Activated T-cell treated with anti-CD3 and anti-CD28 coated beads for 4 hours (primary cell): ENCODE results near the gene FHDC1.
"Not testable (repeated sequence)": the region's sequence is repeated elsewhere in the genome, so short reads cannot be mapped to it uniquely, and the experiment has no call there.

Experiments used
- DNase-seq: peaks from one replicate; pipeline ENCODE4 v3.0.0-alpha.2; 2020

The FHDC1 gene, protein sequence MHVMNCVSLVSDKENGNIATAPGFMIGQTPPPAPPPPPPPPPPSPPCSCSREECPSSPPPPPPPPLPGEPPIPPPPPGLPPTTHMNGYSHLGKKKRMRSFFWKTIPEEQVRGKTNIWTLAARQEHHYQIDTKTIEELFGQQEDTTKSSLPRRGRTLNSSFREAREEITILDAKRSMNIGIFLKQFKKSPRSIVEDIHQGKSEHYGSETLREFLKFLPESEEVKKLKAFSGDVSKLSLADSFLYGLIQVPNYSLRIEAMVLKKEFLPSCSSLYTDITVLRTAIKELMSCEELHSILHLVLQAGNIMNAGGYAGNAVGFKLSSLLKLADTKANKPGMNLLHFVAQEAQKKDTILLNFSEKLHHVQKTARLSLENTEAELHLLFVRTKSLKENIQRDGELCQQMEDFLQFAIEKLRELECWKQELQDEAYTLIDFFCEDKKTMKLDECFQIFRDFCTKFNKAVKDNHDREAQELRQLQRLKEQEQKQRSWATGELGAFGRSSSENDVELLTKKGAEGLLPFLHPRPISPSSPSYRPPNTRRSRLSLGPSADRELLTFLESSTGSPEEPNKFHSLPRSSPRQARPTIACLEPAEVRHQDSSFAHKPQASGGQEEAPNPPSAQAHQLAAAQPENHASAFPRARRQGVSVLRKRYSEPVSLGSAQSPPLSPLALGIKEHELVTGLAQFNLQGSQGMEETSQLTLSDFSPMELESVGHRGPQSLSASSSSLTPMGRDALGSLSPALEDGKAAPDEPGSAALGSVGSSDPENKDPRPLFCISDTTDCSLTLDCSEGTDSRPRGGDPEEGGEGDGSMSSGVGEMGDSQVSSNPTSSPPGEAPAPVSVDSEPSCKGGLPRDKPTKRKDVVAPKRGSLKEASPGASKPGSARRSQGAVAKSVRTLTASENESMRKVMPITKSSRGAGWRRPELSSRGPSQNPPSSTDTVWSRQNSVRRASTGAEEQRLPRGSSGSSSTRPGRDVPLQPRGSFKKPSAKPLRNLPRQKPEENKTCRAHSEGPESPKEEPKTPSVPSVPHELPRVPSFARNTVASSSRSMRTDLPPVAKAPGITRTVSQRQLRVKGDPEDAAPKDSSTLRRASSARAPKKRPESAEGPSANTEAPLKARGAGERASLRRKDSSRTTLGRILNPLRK

GRCh38 chr4:152935631-152936445 lies at the start of gene FHDC1:
TSS of gene FHDC1 (plus strand) at chr4:152936323. CDS start at chr4:152943058, 6,735 bp downstream.
- DNase-seq: no peak

DNA sequence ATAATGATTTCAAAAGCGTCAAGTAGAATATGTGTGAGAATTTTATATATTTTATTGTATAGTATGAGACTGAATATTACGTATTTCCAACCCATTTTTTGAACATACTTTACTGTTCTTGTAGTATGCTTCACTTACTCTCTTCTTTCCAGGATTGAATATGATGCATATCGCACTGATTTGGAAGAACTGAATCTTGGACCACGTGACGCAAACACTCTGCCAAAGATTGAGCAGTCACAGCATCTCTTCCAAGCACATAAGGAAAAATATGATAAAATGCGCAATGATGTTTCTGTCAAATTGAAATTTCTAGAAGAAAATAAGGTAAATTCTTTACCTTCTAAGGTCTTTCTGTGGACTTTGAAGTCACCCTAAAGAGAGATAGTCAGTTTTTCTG lies 48.1 kb upstream of the FHDC1 start:
- no peak for DNase-seq

DNA sequence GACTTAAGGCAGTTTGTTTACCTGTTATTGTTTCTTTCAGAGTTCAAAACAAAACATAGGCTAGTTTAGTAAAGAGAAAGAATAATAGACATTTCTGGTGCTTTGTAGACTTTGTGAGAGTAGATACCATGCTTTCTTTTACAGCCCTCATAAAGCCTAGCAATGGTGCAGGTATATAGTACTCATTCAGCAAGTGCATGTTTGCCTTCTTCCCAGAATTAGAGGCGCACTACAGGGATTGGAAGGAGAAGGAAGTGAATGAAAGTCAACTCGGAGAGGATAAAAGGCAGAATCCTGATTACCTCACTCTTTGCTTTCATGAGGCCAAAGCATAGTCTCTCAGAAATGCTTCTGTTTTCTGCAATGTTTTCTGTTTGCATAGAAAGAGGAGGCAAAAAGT lies 43.1 kb upstream of the FHDC1 start:
- no peak for DNase-seq

GRCh38 chr4:152894673-152895072 lies 41.5 kb upstream of the FHDC1 start:
- no peak for DNase-seq

- no peak for DNase-seq
Measured at GRCh38 chr4:152896811-152897210, 39.3 kb upstream of the FHDC1 start.

GRCh38 chr4:152898133-152898532 lies 38.0 kb upstream of the FHDC1 start:
- DNase-seq: not testable (repeated sequence)

- DNase-seq: no peak
Measured at GRCh38 chr4:152898606-152899005, 37.5 kb upstream of the FHDC1 start.

GRCh38 chr4:152900395-152900794 lies 35.7 kb upstream of the FHDC1 start:
- no peak for DNase-seq

GRCh38 chr4:152901205-152901604 lies 34.9 kb upstream of the FHDC1 start:
- no peak for DNase-seq

- DNase-seq: no peak
Measured at GRCh38 chr4:152903658-152904057, 32.5 kb upstream of the FHDC1 start.

DNA sequence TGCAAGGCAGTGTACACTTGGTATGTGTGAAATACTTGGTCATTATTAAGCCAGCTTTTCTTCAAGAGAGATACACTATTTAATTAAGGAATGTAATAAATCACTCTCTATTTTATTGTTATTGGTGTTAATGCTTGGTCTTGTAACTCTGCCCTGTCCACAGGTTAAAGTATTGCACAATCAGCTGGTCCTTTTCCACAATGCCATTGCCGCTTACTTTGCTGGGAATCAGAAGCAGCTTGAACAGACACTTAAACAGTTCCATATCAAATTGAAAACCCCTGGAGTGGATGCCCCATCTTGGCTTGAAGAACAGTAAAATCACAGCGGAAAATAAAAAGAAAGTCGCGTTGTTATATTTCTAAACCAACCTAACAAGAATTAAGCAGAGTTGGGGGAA lies 26.2 kb upstream of the FHDC1 start:
- DNase-seq: no peak

- DNase-seq: no peak
Measured at GRCh38 chr4:152910521-152910920, 25.6 kb upstream of the FHDC1 start.

DNA sequence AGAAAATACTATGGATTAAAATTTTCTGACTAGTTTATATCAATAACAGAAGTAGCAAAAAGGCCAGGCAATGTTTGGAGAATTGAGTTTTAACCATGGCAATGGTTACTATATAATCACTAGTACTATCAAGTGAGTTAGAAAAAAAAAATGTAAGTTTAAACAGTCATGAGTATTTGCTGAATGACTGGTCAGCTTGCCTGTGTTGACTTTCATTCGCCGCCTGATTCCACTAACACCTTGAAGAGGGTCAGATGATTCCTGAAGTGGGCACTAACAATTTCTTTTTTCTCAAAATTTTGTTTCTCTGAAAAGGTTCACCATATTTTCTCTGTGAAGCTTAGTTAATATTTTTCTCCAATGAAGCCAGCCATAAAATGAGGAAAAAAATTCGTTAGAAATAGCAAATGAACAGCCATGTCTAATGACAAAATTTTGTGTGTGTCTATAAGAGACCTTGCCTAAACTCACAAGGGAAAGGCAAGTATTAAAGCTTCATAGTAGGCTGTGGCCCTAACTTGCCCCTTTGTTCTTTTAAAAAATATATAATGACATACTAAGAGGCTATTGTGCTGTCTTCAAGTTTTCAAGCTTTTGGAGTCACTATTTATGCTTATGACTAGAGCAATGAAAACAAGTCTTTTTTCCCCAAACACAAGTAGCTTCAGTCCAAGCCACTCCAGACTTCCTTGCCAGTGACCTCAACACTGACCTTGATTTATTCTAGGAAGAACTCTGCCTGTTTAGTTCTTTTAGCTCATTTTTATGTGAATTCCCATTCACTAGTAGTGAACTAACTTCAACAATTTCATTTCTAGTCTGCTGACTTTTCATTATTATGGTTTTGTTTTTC lies 18.4 kb upstream of the FHDC1 start:
- DNase-seq: no peak

DNA sequence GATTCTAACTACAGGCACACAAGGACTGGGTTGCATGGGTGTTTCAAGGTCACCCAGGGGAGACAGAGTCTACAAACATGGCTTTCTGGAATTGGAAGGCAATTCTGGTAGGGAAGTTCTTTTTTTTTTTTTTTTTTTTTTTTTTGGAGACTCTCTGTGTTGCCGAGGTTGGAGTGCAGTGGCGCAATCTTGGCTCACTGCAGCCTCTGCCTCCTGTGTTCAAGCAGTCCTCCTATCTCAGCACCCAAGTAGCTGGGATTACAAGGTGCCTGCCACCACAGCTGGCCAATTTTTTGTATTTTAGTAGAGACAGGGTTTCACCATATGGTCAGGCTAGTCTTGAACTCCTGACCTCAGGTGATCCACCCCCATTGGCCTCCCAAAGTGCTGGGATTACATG lies 16.3 kb upstream of the FHDC1 start:
- DNase-seq: no peak

GRCh38 chr4:152920768-152921167 lies 15.4 kb upstream of the FHDC1 start:
- no peak for DNase-seq

DNA sequence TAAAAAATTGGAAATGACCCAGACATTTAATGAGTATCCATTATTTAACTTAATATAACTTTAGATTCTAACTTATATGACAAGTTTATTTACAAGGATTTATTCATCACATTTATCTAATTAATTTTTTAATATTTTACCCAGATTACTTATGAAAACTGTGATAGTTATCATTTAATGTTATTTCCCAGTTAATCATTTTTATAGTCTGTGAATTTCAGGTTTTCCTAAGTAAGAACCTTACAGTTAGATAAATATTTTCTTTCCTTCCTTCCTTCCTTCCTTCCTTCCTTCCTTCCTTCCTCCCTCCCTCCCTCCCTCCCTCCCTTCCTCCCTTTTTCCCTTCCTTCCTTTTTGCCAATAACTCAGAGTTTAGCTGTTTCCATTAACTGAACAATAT lies 14.8 kb upstream of the FHDC1 start:
- DNase-seq: no peak

GRCh38 chr4:152925851-152926250 lies 10.3 kb upstream of the FHDC1 start:
- DNase-seq: no peak

DNA sequence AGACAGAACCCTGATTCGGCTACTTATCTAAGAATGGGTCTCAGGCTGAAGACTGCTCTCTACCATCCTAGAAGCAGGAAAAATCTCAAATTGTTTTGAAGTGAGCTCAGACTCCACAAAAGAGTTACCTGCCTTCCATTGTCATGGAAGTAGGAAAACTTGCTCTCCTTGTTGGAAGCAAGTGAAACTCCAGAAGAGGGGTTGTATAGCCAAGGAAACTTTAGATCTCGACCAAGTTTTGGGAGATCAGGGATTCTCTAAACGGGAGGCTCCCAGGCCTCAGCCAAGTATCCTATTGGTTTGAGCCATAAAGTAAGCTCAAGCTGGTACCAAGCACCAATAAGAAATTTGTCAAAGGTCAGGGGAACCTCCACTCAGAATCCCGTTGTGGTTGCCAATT lies 9.2 kb upstream of the FHDC1 start:
- DNase-seq: no peak

DNA sequence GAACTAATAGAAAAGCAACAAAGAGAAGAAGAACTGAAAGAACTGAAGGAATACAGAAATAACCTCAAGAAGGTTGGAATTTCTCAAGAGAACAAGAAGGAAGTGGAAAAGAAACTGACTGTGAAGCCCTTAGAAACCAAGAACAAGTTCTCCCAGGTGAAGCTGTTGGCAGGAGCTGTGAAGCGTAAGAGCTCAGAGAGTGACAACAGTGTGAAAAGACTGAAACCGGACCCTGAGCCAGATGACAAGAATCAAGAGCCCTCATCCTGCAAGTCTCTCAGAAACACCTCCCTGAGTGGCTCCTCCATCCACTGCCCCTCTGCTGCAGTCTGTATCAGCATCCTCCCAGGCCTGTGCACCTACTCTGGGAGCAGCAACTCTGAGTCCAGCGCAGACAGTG lies 8.4 kb upstream of the FHDC1 start:
- DNase-seq: no peak

- no peak for DNase-seq
Measured at GRCh38 chr4:152928286-152928685, 7.8 kb upstream of the FHDC1 start.

GRCh38 chr4:152929888-152930287 lies 6.2 kb upstream of the FHDC1 start:
- DNase-seq: no peak

- no peak for DNase-seq
Measured at GRCh38 chr4:152935143-152935542, 980 bp upstream of the FHDC1 start.
